Caki2 (cell line): ENCODE data around the gene IMPG2. TPM values are rescaled to one million over a fixed set of nuclear protein-coding genes. Genes with fewer than 3 reads are reported as not detected.
"Not testable (repeated sequence)": the region's sequence is repeated elsewhere in the genome, so short reads cannot be mapped to it uniquely, and the experiment has no call there.

Source experiments
- DNase-seq: peaks from one replicate; pipeline ENCODE4 v3.0.0-alpha.2; 2015; ENCODE audit warnings: low read depth
- in situ Hi-C: cut with HindIII; loops from 2 replicates; pipeline ENCODE4 v1.10.0; 2016; ENCODE audit warnings: low sequenced_read_pairs, low pct_unique_long_range_greater_than_20kb, mixed read lengths
- total RNA-seq: library from RNA; depleted of rRNA; stranded (reverse); fragments of >200 nt; shearing (Covaris generic); gene quantifications from 2 replicates; pipeline ENCODE4 v1.2.3, GENCODE V29; 2014; ENCODE audit warnings: low replicate concordance; rRNA removed

The IMPG2 gene
- under 0.01 TPM in 1 of 2 replicates, not detected in the other for total RNA-seq

- in situ Hi-C loops, result no loop called here
Observed at GRCh38 chr3:101320475-101320874, at the start of gene IMPG2. Gene IMPG2 (minus strand): TSS chr3:101320575. CDS start chr3:101320372, 203 bp downstream.

GRCh38 chr3:101362406-101362805, 42.0 kb upstream of the IMPG2 start:
- in situ Hi-C loops, result no loop called here
- no peak for DNase-seq

More at GRCh38 chr3:101320475-101320874, at the start of gene IMPG2:
- no peak for DNase-seq

GRCh38 chr3:101351829-101352228, 31.5 kb upstream of the IMPG2 start:
- no peak for DNase-seq
- in situ Hi-C loops, result no loop called here

GRCh38 chr3:101340591-101340990, 20.2 kb upstream of the IMPG2 start:
- in situ Hi-C loops, result no loop called here
- no peak for DNase-seq

DNA sequence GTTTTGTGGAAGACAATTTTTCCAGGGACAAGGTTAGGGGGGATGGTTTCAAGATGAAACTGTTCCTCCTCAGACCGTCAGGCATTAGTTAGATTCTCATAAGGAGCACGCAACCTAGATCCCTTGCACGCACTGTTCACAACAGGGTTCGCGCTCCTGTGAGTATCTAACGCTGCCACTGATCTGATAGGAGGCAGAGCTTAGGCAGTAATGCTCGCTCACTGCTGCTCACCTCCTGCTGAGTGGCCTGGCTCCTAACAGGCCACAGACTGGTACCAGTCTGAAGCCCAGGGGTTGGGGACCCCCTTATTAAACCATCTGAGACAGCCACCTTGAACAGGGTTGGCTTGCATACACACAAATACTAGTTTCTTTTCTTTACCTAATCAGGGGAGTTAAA, 13.5 kb upstream of the IMPG2 start:
- in situ Hi-C loops, result no loop called here
- DNase-seq, result no peak

- DNase-seq, result no peak
- in situ Hi-C loops, result no loop called here
Observed at GRCh38 chr3:101329016-101329673, 8.8 kb upstream of the IMPG2 start.

DNA sequence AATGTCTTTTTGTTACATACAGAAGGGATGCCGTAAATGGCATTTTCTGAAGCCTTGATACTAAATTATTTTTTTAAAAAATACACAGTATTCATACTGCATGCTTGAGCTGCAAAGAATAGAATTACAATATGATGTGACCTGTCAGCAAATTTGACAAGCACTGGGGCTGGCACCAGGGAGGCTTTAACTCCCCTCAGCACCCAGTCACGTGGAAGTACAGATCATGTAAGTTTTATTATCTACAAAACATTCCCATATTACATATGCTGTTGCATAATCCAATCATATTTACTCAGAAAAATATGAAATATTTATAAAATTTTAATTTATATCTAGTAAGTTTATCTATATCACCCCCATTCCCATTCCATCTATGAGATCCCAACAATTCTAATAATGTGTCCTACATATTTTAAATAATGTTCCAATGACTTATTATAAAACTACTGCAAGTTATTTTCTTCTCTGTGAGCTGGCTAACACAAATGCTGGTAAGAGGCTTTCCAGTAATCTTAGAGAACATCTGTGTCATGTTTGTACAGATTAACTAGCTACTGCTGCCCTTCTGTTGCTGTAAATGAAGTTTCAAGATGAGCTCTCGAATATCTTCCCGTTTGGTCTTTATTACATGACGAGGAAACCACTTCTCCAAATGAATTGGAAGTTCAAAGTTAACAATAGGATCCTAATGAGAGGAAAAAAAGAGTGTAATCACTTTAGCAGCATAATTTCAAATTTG, 5.2 kb upstream of the IMPG2 start:
- no peak for DNase-seq
- in situ Hi-C loops, result no loop called here

- in situ Hi-C loops, result no loop called here
- DNase-seq, result no peak
Observed at GRCh38 chr3:101319531-101319930, 844 bp downstream of the IMPG2 start.

DNA sequence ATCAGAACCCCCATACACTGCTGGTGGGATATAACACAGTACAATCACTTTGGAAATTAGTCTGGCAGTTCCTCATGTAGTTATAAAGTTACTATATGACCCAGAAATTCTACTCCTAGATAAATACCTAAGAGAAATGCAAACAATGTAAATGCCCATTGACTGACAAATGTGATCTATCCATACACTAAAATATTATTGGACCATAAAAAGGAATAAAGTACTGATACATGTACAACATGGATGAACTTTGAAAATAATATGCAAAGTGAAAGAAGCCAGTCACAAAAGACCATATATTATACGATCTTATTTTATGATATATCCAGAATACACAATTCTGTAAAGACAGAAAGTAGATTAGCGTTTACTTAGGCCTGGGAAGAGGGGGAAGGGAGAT, 7.8 kb downstream of the IMPG2 start:
- no peak for DNase-seq
- in situ Hi-C loops, result no loop called here

DNA sequence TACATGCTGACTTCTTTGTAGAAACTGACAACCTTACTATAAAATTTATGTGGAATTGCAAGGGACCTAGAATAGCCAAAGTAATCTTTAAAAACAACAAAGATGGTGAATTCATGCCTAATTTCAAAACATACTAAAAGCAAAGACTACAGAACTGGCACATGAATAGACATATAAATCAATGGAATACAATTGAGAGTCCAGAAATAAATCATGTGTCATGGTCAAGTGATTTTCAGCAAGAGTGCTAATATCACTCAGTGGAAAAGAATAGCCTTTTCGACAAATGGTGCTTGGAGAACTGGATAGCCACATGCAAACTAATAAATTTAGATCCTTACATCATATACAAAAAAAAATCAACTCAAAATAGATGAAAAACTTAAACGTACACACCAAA, 8.7 kb downstream of the IMPG2 start:
- DNase-seq, result no peak
- in situ Hi-C loops, result no loop called here

DNA sequence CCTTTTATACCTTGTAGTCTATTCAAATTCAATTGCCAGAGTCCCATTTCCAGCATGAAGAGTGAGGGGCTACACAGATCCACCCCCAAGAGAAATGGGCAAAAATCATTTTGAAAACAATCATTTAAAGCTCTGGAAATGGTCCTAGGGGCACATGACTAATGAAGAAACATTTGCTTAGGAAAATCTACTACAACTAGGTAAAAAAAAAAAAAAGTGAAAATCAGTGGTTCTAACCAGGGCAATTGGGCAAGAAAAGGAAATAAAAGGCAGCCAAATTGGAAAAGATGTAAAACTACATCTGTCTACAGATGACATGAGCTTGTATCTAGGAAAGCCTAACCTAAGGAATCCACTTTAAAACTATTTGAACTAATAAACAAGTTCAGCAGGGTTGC, 9.4 kb downstream of the IMPG2 start:
- in situ Hi-C loops, result no loop called here
- DNase-seq, result no peak

GRCh38 chr3:101308147-101308772, 12.1 kb downstream of the IMPG2 start:
- DNase-seq, in situ Hi-C loops: not testable (repeated sequence)

DNA sequence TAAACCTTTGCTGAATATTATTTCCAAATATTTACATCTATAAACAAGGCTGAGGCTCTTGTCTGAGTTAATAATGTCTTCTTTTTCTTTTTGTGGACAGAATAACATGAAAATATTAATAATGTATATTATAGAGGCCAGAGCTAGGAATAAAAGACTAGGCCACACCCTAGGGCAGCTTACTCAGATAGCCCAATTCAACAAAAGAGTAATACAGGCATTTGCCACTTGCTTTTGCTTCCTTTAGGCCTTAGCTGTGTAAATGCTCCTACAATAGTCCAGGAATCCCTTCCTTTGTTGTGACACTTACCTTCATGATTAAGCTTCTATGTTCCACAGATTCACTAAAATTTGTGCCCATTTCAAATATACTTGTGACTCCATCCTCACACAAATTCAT, 16.5 kb downstream of the IMPG2 start:
- DNase-seq, result no peak
- in situ Hi-C loops, result no loop called here

DNA sequence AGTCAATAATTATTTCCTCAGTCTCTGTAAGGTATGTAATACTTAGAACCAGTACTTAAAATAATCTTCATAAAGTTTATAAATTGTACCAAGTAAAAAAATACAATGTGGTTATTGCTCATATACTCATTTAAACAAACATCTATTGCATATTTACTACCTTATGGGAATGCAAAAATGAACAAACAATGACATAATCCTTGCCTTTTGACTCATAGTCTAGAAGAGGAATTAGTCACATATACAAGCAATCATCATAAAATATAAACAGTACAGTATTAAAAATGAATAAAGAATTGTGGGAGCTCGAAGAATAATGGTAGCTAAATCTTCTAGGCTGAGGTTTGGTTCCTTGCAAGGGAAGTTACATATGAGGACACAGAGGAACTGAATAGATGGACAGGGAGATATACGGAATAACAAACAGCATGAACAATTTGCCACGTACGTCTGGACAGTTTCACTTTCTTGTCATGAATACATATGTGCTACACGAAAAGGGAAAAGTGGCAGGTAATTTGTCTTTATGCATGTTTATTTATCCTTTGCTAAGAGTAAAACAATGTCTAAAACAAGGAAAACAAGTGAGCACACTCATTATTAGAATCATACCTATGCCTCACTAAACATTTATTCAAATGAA, 17.2 kb downstream of the IMPG2 start:
- in situ Hi-C loops, result no loop called here
- no peak for DNase-seq

- in situ Hi-C loops, result no loop called here
- no peak for DNase-seq
Observed at GRCh38 chr3:101300073-101300472, 20.3 kb downstream of the IMPG2 start.

DNA sequence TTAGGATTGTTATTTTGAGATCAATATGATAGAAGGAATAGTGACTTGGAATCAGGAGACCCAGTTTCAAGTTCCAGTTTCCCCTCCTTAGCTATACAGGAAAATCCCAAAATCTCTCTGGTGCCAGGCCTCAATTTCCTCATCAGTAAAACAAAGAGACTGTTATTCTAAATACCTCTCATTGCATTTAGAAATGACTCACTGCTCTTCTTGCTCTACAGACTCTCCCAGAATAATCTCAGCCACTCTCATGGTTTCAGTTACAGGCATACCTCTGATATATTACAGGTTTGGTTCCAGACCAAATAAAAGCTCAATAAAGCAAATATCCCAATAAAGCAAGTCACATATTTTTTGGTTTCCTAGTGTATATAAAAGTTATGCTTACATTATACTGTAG, 28.3 kb downstream of the IMPG2 start:
- DNase-seq, result no peak
- in situ Hi-C loops, result no loop called here

DNA sequence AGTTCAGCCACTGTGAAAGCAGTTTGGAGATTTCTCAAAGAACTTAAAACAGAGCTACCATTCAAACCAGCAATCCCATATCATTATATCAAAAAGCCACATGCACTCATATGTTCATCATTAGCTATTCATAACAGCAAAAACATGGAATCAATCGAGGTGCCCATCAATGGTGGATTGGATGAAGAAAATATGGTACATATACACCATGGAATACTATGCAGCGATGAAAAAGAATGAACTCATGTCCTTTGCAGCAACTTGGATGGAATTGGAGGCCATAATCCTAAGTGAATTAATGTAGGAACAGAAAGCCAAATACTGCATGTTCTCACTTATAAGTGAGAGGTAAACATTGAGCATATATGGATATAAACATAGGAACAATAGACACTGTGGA, 32.1 kb downstream of the IMPG2 start:
- no peak for DNase-seq
- in situ Hi-C loops, result no loop called here

GRCh38 chr3:101284757-101285156, 35.6 kb downstream of the IMPG2 start:
- in situ Hi-C loops, result no loop called here
- DNase-seq, result no peak

DNA sequence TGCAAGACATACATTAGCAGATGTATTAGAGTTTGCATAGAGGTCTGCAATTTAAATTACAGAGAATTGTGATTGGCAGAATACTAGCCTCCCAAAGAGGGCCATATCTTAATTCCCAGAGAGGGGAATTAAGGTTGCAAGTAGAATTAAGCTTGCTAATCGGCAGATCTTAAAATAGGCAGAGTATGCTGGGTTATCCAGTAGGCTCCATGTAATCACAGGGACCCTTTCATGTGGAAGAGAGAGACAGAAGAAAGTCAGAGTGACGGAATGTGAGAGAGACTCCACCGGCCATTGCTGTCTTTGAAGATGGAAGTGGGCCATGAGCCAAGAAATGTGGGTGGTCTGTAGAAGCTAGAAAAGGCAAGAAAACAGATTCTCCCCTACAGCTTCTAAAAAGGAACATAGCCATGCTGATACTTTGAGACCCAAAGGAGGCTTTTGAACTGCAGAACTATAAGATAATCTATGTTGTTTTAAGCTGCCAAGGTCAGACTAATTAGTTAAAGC, 38.8 kb downstream of the IMPG2 start:
- in situ Hi-C loops, result no loop called here

More for the DNA sequence above, 38.8 kb downstream of the IMPG2 start:
- no peak for DNase-seq
